ENCODE data around the gene CDH4. TPM values are rescaled to one million over a fixed set of nuclear protein-coding genes. Genes with fewer than 3 reads are reported as not detected.

Gene CDH4
- total and polyA plus RNA-seq, 2 of the 4 experiments (the other 2 are of a cell fraction), result 1.6 to 3.5 TPM

DNA sequence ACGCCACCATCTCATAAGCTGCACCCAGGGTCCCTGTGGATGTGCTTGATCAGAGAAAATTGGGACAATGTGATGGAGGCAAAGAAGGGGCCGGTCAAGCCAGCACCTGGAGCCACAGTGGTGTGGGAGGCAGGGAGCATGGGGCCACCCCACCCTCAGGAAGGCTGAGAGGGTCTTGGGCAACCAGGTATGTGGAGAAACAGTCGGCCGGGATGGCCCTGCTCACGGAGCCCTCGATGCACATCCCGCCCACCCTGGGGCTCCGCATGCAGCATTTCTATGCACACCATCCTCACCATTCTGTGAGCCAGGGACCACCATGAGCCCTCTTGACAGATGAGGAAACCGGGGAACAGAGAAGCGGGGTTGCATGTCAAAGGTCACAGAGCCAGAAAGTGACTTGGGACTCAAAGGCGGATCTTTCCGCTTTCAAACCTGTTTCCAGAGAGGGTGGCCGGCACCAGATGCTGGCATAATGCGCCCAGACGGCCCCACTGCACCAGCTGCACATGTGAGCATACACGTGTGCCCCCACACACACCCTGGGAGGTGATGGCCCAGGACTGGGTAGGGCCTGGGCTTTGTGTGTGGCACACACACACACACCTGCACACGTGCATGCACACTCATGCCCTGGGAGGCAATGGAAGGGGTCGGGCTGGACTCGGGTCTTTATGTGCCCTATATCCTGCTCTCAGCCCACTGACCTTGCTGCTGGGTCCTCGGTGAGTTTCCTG lies 415.2 kb downstream of the CDH4 start:
- Histone ChIP-seq H3K9me3 (ENCODE audit: control insufficient read depth, insufficient read depth, low read length) (peaks cover 7% of the 10 kb centered on the region; the same call in 1 of the 2 replicates), H3K27me3 (ENCODE audit: control insufficient read depth, insufficient read depth, low read length) (no peaks in the 10 kb centered on the region; the same call in 1 of the 2 replicates), H3K9ac (ENCODE audit: low read depth, low read length) (no peak overlapping the region), H3K18ac (ENCODE audit: low read depth, low read length) (no peak overlapping the region), H3K79me1 (ENCODE audit: low read depth in 1 of 2, low read length in 2 of 2) (no peaks in the 10 kb centered on the region), H2BK20ac (ENCODE audit: low read depth, low read length) (no peak overlapping the region), H4K5ac (ENCODE audit: low read depth, low read length) (no peak overlapping the region), H2AK9ac (replicated peaks; ENCODE audit: low read depth, low read length, poor library complexity) (no peak overlapping the region), H2AFZ (replicated peaks; ENCODE audit: low read length, poor library complexity) (no peak overlapping the region), H4K20me1 (ENCODE audit: insufficient read depth, low read length) (no peaks in the 10 kb centered on the region), H2BK5ac (ENCODE audit: low read depth, low read length, poor library complexity, severe bottlenecking) (no peak overlapping the region), H3K36me3 (ENCODE audit: control insufficient read depth, insufficient read depth, low read length) (no peaks in the 10 kb centered on the region), H3K56ac (ENCODE audit: extremely low read depth, insufficient read depth, low read length) (no peak overlapping the region), H2BK15ac (ENCODE audit: low read depth, low read length) (no peak overlapping the region), H3K4me3 (ENCODE audit: insufficient read depth, low read depth, low read length) (no peak overlapping the region), H2AK5ac (ENCODE audit: low read depth, low read length) (no peak overlapping the region), H3K4me2 (ENCODE audit: low read depth, low read length) (no peak overlapping the region), H3K27ac (ENCODE audit: insufficient read depth, low read length) (no peak overlapping the region), H2BK120ac (ENCODE audit: low read depth, low read length) (no peak overlapping the region), H4K8ac (ENCODE audit: low read depth in 2 of 2, low read length in 2 of 2) (no peak overlapping the region), H3K23ac (ENCODE audit: low read depth, low read length) (no peak overlapping the region), H3K14ac (replicated peaks; ENCODE audit: low read depth, low read length) (no peak overlapping the region), H3K4me1 (ENCODE audit: control insufficient read depth, insufficient read depth, low read length) (no peaks in the 10 kb centered on the region), H3K9me1 (ENCODE audit: insufficient read depth, low read length) (no peaks in the 10 kb centered on the region), H4K91ac (ENCODE audit: insufficient read depth, low read depth, low read length) (no peak overlapping the region), H3K4ac (ENCODE audit: low read depth, low read length) (no peak overlapping the region)
- in situ Hi-C loops (cut with MboI; ENCODE audit: low sequenced_read_pairs) (no loop called here), dilution Hi-C loops (cut with HindIII; ENCODE audit: low sequenced_read_pairs, unreplicated experiment) (no loop called here), intact Hi-C loops (cut with micrococcal nuclease) (no loop called here)
- no peak for TF ChIP-seq POLR2A (IDR thresholded peaks at IDR 0.05; ENCODE audit: low read depth, low read length)
- ATAC-seq (ENCODE audit: low read depth), result no peak
- 96% methylated on average over 4 of the region's 20 CpGs; no CpG with 5 or more reads in 1 of the 2 experiments for WGBS, 2 experiments (ENCODE audit: extremely low coverage in 2 of 2, insufficient read length in 1 of 2)
- POLR2A ChIA-PET (ENCODE audit: unreplicated experiment), result no interaction called here
- CTCF ChIA-PET, result no interaction called here
- no peak for DNase-seq
- BruUV-seq (replicated peaks), result no TSS peak

Data from IMR-90 (cell line).